DND-41 (cell line): ENCODE data around the gene MARCHF6.

Experiments
- ATAC-seq: fragments of 200-7000 bp; cut with Tn5 transposase; 3 replicates; pipeline ENCODE4 v1.9.1; 2021; ENCODE audit warnings: low read depth; ENCODE audit not compliant: insufficient read depth
- DNase-seq: peaks from one replicate; pipeline ENCODE4 v3.0.0-alpha.2; 2020
- H2AFZ ChIP-seq: 2 replicates; pipeline ENCODE4 v1.6.0; 2012; ENCODE audit warnings: low read depth, low read length
- H3K27ac ChIP-seq: 2 replicates; pipeline ENCODE4 v1.5.1; 2012; ENCODE audit warnings: low read length, inconsistent platforms
- H3K27me3 ChIP-seq: fragments of 200-600 bp; sonication (generic); 2 replicates; pipeline ENCODE4 v1.6.0; 2012; ENCODE audit warnings: low read length, mild to moderate bottlenecking, inconsistent platforms; ENCODE audit not compliant: insufficient read depth, poor library complexity
- H3K36me3 ChIP-seq: 2 replicates; pipeline ENCODE4 v1.5.1; 2012; ENCODE audit warnings: low read length, inconsistent platforms; ENCODE audit not compliant: insufficient read depth
- H3K4me1 ChIP-seq: 2 replicates; pipeline ENCODE4 v1.5.1; 2012; ENCODE audit warnings: mild to moderate bottlenecking, low read length; ENCODE audit not compliant: insufficient read depth
- H3K4me2 ChIP-seq: 2 replicates; pipeline ENCODE4 v1.6.0; 2012; ENCODE audit warnings: mild to moderate bottlenecking, moderate library complexity, low read length, inconsistent platforms; ENCODE audit not compliant: insufficient read depth
- H3K4me3 ChIP-seq, 2 experiments: fragments of 200-600 bp in 1 of 2; shearing (Covaris generic) in 1 of 2; 2 replicates each; pipeline ENCODE4 v1.5.1; 2012 to 2016; ENCODE audit warnings: inconsistent platforms in 2 of 2, low read length in 2 of 2, mild to moderate bottlenecking in 2 of 2, low read depth in 1 of 2, moderate library complexity in 1 of 2
- H3K79me2 ChIP-seq: 2 replicates; pipeline ENCODE4 v1.6.0; 2012; ENCODE audit warnings: low read length, inconsistent platforms; ENCODE audit not compliant: insufficient read depth
- H3K9ac ChIP-seq: 2 replicates; pipeline ENCODE4 v1.6.0; 2012; ENCODE audit warnings: low read depth, mild to moderate bottlenecking, inconsistent platforms, low read length, moderate library complexity
- H3K9me3 ChIP-seq: 2 replicates; pipeline ENCODE4 v1.5.1; 2012; ENCODE audit warnings: low read length, moderate library complexity, mild to moderate bottlenecking, inconsistent platforms; ENCODE audit not compliant: insufficient read depth, severe bottlenecking
- H4K20me1 ChIP-seq: 2 replicates; pipeline ENCODE4 v1.6.0; 2012; ENCODE audit warnings: low read length; ENCODE audit not compliant: insufficient read depth
- CTCF ChIP-seq: IDR thresholded peaks from 2 replicates; pipeline ENCODE4 v1.5.1; 2012; ENCODE audit warnings: borderline replicate concordance, low read length, moderate library complexity, mild to moderate bottlenecking; ENCODE audit not compliant: poor library complexity, severe bottlenecking; ENCODE audit errors: extremely low read depth
- EZH2 ChIP-seq: IDR thresholded peaks from 3 replicates; pipeline ENCODE4 v1.6.1; 2012; ENCODE audit warnings: borderline replicate concordance, low read depth, mild to moderate bottlenecking, moderate library complexity, low read length, inconsistent platforms; ENCODE audit not compliant: severe bottlenecking

MARCHF6 gene

GRCh38 chr5:10401498-10401897 lies 48.0 kb downstream of the MARCHF6 start:
- H3K9me3 ChIP-seq, result no peaks in the 10 kb centered on the region
- H3K4me2 ChIP-seq, result no peak overlapping the region
- H3K4me1 ChIP-seq, result no peaks in the 10 kb centered on the region
- ATAC-seq (no peak), DNase-seq (no peak)
- TF ChIP-seq CTCF (no peak), EZH2 (no peak)
- no peaks in the 10 kb centered on the region for H3K27me3 ChIP-seq
- H3K36me3 ChIP-seq, result peaks cover 87% of the 10 kb centered on the region
- no peak overlapping the region for H3K9ac ChIP-seq
- no peak overlapping the region for H3K27ac ChIP-seq
- no peak overlapping the region for H3K4me3 ChIP-seq
- H4K20me1 ChIP-seq, result no peaks in the 10 kb centered on the region
- H2AFZ ChIP-seq, result no peak overlapping the region
- H3K79me2 ChIP-seq, result no peaks in the 10 kb centered on the region; the same call in 1 of the 2 replicates
